ENCODE results near the gene CDK5RAP3. TPM values are rescaled to one million over a fixed set of nuclear protein-coding genes. Genes with fewer than 3 reads are reported as not detected.
A peak's percentile ranks its signal among the peaks of the same experiment; 100 is the strongest.

CDK5RAP3 gene
- total and polyA plus RNA-seq, 2 of the 13 experiments (the other 11 are each of a cell fraction or from before 2014, with no cell fraction given): 128 to 154 TPM

GRCh38 chr17:47956791-47957590 is 13.9 kb upstream of the CDK5RAP3 start (continued):
- TF ChIP-seq ZNF562 (CRISPR knock-in tag; IDR thresholded peaks at IDR 0.05; ENCODE audit: borderline replicate concordance): no peak
- no peak for TF ChIP-seq CBX5 (CRISPR knock-in tag; IDR thresholded peaks at IDR 0.05; ENCODE audit: borderline replicate concordance)
- no peak for TF ChIP-seq ZEB1 (IDR thresholded peaks at IDR 0.05; ENCODE audit: insufficient replicate concordance, low read depth)
- no peak for TF ChIP-seq SNAPC5 (CRISPR knock-in tag; IDR thresholded peaks at IDR 0.05; ENCODE audit: borderline replicate concordance)
- peak; percentile 48; the same call in 1 of the 2 replicates for TF ChIP-seq ATF2 (CRISPR knock-in tag; IDR thresholded peaks at IDR 0.05)
- no peak; the same call in 1 of the 2 replicates for TF ChIP-seq ARID4A (CRISPR knock-in tag; IDR thresholded peaks at IDR 0.05; ENCODE audit: borderline replicate concordance)
- no peak for TF ChIP-seq PRDM4 (CRISPR knock-in tag; IDR thresholded peaks at IDR 0.05; ENCODE audit: borderline replicate concordance)
- no peak for TF ChIP-seq CAMTA2 (CRISPR knock-in tag; IDR thresholded peaks at IDR 0.05; ENCODE audit: borderline replicate concordance)
- TF ChIP-seq TOPORS (CRISPR knock-in tag; IDR thresholded peaks at IDR 0.05): 0 out of 2 replicates have a peak, but pooled peaks have one; percentile 63
- peak; percentile 49; the same call in 1 of the 2 replicates for TF ChIP-seq ZNF770 (CRISPR knock-in tag; IDR thresholded peaks at IDR 0.05)
- TF ChIP-seq KDM1A (CRISPR knock-in tag; IDR thresholded peaks at IDR 0.05): no peak
- no peak for TF ChIP-seq RBM39 (IDR thresholded peaks at IDR 0.05; ENCODE audit: low read depth, low read length, poor library complexity, severe bottlenecking)
